ENCODE data around the gene WT1. TPM values are rescaled to one million over a fixed set of nuclear protein-coding genes. Genes with fewer than 3 reads are reported as not detected.

WT1 gene
- total RNA-seq = 0.09 TPM in 1 of 2 replicates, not detected in the other

DNA sequence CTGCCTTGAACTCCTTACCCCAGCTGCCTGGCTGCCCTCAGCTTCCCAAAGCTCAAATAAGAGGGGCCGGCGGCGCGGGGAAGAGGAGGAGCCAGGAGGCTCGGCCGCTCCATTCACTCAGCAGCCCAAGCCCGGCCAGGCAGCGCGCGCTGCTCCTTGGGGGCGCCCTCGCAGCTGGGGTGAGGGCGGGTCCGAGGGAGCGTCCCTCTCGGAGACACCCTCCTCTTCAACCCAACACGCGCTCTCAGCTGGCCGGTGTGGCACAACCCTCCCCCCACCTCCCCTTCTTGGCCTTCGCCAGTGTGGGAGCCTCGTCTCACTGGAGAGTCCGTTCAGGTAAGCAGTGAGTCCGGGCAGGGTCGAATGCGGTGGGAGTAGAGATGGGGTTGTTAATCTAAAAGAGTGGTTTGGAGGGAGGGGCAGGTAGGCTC is at the start of gene WT1:
Gene WT1 (minus strand): TSS at position 29 of the 431 bp plus-strand sequence.

Other genes starting within 250 kb of the WT1 start
- gene EIF3M, start 148.3 kb upstream of the WT1 start, total RNA-seq = 283 and 341 TPM in 2 replicates